DND-41 (cell line): ENCODE results near the gene CELF1.

Experiments used
- CTCF ChIP-seq: IDR thresholded peaks from 2 replicates; pipeline ENCODE4 v1.5.1; 2012; ENCODE audit warnings: borderline replicate concordance, low read length, moderate library complexity, mild to moderate bottlenecking; ENCODE audit not compliant: poor library complexity, severe bottlenecking; ENCODE audit errors: extremely low read depth
- EZH2 ChIP-seq: IDR thresholded peaks from 3 replicates; pipeline ENCODE4 v1.6.1; 2012; ENCODE audit warnings: borderline replicate concordance, low read depth, mild to moderate bottlenecking, moderate library complexity, low read length, inconsistent platforms; ENCODE audit not compliant: severe bottlenecking

GRCh38 chr11:47589118-47589517, 36.2 kb upstream of the CELF1 start:
- TF ChIP-seq CTCF (no peak), EZH2 (no peak)
